Right cardiac atrium (tissue), 5 donors: ENCODE results near the gene CACNG7. TPM values are rescaled to one million over a fixed set of nuclear protein-coding genes. Genes with fewer than 3 reads are reported as not detected.

Experiments used
- ATAC-seq, 2 donors: fragments of 200-7000 bp; cut with Tn5 transposase; one replicate each; pipeline versions ENCODE4 v1.8.0 to v1.9.1; 2020; ENCODE audit warnings: moderate library complexity in 2 of 2, mild to moderate bottlenecking in 1 of 2
- DNase-seq, 3 donors: peaks; one replicate each; pipeline ENCODE4 v3.0.0-alpha.2; 2020
- H3K27ac ChIP-seq: one replicate; pipeline ENCODE4 v1.5.1; 2013; ENCODE audit warnings: mild to moderate bottlenecking, low read length, control low read depth, moderate library complexity
- H3K27me3 ChIP-seq: one replicate; pipeline ENCODE4 v1.6.1; 2013; ENCODE audit not compliant: control insufficient read depth, insufficient read depth
- H3K4me1 ChIP-seq: one replicate; pipeline ENCODE4 v1.6.1; 2013; ENCODE audit warnings: low read length; ENCODE audit not compliant: control insufficient read depth, insufficient read depth
- H3K4me3 ChIP-seq: one replicate; pipeline ENCODE4 v1.5.1; 2013; ENCODE audit warnings: low read length, control low read depth
- H3K9me3 ChIP-seq: one replicate; pipeline ENCODE4 v1.6.1; 2013; ENCODE audit warnings: low read length; ENCODE audit not compliant: control insufficient read depth
- WGBS: extraction: QIAGEN DNeasy Blood & Tissue Kit; methylation state at CpG from one replicate; pipeline ENCODE4 v1.1.7; 2013; 5-methylcytosine and 5-hydroxymethylcytosine counted together
- intact Hi-C, 4 donors: fragments of 100-400 bp; cut with DNase I; formaldehyde crosslinking; loops; one replicate each; pipeline versions ENCODE4 v1.11.0 to v1.14.0; 2022 to 2023
- polyA plus RNA-seq: library from polyadenylated mRNA; stranded (reverse); fragments of 200-250 nt; gene quantifications from one replicate; pipeline ENCODE4 v1.2.3, GENCODE V29; 2013
- total RNA-seq, 4 donors: library from RNA; stranded (reverse); fragmentation: NEBNext Ultra II Directional; extraction: Animal tissue kit (Norgen Biotek cat#: 25700); gene quantifications; one replicate each; pipeline ENCODE4 v1.2.1, GENCODE V29; 2021
- donor health status: healthy with polysubstance abuse.
- donor health status: DM: no; HTN: yes; CAD: no.
- donor health status: DM: no; HTN: no; CAD: no.
- donor health status: DM: no; HTN: yes; CAD: no; lungs with severe emphysema.
- donor health status: DM: yes; HTN: yes; CAD: no.

The CACNG7 gene
- total and polyA plus RNA-seq, 5 donors, result 0.05 TPM; not detected in 4

DNA sequence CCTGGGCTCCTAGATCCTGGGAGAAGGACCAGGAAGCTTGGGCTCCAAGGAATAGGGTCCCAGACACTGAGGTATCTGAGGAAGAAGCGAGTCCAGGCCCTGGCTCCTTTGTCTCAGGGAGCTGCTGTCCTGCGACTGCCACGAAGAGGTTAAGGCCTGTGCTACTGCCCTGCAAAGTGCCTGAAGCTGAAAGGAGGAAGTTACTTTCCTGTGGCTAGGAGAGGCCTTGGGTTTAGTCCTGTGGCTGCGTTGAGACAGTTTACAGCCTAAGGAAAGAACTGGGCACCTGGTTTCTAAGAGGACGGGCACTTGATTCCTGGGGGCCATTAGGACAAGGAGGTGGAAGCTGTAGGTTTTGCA, 38.6 kb upstream of the CACNG7 start:
- Histone ChIP-seq H3K9me3 (no peaks in the 10 kb centered on the region), H3K27ac (peak overlapping the region; percentile 49), H3K27me3 (no peaks in the 10 kb centered on the region), H3K4me1 (peaks cover 7% of the 10 kb centered on the region), H3K4me3 (no peak overlapping the region)
- ATAC-seq (no peak), DNase-seq (peak in 1 of 3 donors; percentile 60)
- intact Hi-C loops, result no loop called here
- 32% methylated on average over 5 of the region's 5 CpGs for WGBS

DNA sequence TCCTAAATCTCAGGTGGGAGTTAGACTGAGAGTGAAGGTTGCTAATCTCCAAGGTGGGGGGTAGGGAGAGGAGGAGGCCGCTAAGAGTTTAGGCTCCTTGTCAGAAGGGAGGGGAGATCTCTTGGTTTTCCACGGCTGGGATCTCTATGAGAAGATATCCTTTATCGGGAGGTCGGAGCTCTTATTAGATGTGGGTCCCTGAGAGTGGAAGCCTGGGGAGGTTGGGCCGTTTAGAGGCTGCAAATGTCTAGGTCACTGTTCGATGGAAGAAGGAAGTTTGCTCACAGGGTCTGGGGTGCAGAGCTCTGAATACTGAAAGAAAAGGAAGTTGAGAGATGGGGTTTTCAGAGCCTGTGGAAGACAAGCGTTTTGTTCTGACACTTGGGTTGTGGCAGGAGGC, 37.6 kb upstream of the CACNG7 start:
- DNase-seq, result peak in 1 of 3 donors; percentile 27
- intact Hi-C loops, result no loop called here
- Histone ChIP-seq H3K4me3 (no peak overlapping the region), H3K27ac (no peak overlapping the region), H3K27me3 (no peaks in the 10 kb centered on the region), H3K9me3 (no peaks in the 10 kb centered on the region), H3K4me1 (peaks cover 3% of the 10 kb centered on the region)
- no peak for ATAC-seq
- 42% methylated on average over 7 of the region's 7 CpGs for WGBS

DNA sequence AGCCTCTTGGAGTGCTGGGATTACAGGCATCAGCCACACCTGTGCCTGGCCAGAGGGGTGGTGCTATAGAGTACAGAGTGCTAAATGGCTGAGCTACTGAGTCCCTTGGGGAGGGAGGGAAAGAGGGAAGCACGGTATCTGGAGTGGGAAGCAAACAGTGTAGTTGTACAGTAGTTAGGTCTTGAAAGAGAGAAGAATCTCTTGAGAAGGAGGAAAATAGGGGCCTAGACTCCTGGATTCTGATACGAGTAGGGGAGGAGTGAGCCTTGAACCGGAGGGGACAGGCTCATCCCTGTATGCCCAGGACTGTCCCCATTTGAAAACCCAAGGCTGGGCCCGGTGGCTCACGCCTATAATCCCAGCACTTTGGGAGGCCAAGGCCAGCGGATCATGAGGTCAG, 36.3 kb upstream of the CACNG7 start:
- WGBS, result 77% methylated on average over 6 of the region's 6 CpGs
- Histone ChIP-seq H3K4me3 (no peak overlapping the region), H3K27ac (no peak overlapping the region), H3K4me1 (no peaks in the 10 kb centered on the region), H3K9me3 (no peaks in the 10 kb centered on the region), H3K27me3 (no peaks in the 10 kb centered on the region)
- ATAC-seq (no peak), DNase-seq (no peak)
- intact Hi-C loops, result no loop called here

DNA sequence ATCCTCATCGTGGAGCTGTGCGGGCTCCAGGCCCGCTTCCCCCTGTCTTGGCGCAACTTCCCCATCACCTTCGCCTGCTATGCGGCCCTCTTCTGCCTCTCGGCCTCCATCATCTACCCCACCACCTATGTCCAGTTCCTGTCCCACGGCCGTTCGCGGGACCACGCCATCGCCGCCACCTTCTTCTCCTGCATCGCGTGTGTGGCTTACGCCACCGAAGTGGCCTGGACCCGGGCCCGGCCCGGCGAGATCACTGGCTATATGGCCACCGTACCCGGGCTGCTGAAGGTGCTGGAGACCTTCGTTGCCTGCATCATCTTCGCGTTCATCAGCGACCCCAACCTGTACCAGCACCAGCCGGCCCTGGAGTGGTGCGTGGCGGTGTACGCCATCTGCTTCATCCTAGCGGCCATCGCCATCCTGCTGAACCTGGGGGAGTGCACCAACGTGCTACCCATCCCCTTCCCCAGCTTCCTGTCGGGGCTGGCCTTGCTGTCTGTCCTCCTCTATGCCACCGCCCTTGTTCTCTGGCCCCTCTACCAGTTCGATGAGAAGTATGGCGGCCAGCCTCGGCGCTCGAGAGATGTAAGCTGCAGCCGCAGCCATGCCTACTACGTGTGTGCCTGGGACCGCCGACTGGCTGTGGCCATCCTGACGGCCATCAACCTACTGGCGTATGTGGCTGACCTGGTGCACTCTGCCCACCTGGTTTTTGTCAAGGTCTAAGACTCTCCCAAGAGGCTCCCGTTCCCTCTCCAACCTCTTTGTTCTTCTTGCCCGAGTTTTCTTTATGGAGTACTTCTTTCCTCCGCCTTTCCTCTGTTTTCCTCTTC, 35.1 kb upstream of the CACNG7 start:
- DNase-seq, result peak in 1 of 3 donors; percentile 62
- Histone ChIP-seq H3K4me3 (no peak overlapping the region), H3K27ac (no peak overlapping the region), H3K4me1 (no peaks in the 10 kb centered on the region), H3K9me3 (no peaks in the 10 kb centered on the region), H3K27me3 (no peaks in the 10 kb centered on the region)
- ATAC-seq, result no peak
- intact Hi-C loops, result no loop called here
- WGBS, result 90% methylated on average over 51 of the region's 51 CpGs

- Histone ChIP-seq H3K27me3 (no peaks in the 10 kb centered on the region), H3K4me3 (no peak overlapping the region), H3K9me3 (no peaks in the 10 kb centered on the region), H3K27ac (no peak overlapping the region), H3K4me1 (no peaks in the 10 kb centered on the region)
- intact Hi-C loops, result no loop called here
- ATAC-seq (no peak), DNase-seq (no peak)
- 71% methylated on average over 6 of the region's 6 CpGs for WGBS
These were observed 34.5 kb upstream of the CACNG7 start for GRCh38 chr19:53874606-53874990.

DNA sequence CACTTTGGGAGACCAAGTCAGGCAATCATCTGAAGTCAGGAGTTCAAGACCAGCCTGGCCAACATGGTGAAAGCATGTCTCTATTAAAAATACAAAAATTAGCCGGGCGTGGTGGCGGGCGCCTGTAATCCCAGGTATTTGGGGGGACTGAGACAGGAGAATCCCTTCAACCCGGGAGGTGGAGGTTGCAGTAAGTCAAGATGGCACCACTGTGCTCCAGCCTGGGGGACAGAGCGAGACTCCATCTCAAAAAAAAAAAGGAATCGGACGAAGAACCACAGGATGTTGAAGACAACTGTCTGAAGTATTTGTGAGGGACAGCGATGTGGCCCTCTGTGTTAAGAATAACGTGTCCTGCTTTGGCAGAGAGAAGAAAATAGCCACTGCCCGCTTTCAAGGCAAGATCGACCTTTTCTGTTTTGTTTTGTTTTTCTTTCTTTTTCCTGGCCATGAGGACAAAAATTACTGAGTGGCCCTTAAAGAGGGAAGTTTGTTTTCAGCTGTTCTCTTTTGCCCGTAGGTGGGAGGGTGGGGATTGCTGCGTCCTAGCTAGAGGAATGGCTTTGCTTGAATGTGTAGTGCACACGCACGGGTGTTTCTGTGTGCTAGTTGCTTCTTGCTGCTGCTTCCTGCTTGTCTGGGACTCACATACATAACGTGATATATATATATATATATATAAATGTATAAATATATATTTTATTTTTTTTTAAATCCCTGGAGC, 33.3 kb upstream of the CACNG7 start:
- DNase-seq, result peak in 1 of 3 donors; percentile 18
- H3K27ac ChIP-seq, result no peak overlapping the region
- no peaks in the 10 kb centered on the region for H3K4me1 ChIP-seq
- no peaks in the 10 kb centered on the region for H3K9me3 ChIP-seq
- no peaks in the 10 kb centered on the region for H3K27me3 ChIP-seq
- intact Hi-C loops, result no loop called here
- H3K4me3 ChIP-seq, result no peak overlapping the region
- WGBS, result 78% methylated on average over 17 of the region's 17 CpGs
- no peak for ATAC-seq

DNA sequence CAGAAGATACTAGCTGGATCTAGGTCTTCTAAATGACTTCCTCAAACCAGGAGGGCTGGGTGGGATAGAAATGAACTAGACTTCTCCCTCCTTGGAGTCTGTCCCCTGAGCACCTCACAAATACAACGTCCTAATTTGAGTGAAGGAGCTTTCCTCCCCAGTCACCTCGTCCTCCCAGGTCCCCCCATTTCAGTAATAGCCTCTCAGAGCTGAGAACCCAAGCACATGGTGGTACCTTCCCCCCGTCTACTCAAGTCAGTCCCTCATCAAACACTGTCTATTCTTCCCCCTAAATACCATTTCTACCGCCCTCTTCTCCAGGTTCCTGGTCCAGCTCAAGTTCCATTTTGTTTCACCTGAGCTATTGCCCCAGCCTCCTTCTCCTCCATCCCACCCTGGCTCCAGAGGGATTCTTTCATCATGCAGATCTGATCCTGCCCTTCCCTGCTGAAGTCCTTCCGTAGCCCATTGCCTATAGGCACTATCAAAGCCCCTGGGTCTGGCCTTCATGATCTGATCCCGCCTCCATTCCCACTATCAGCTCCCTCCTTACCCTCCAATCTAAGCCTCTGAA, 32.3 kb upstream of the CACNG7 start:
- DNase-seq, result no peak
- 66% methylated on average over 6 of the region's 6 CpGs for WGBS
- Histone ChIP-seq H3K4me1 (peaks cover 2% of the 10 kb centered on the region), H3K4me3 (no peak overlapping the region), H3K27ac (no peak overlapping the region), H3K27me3 (no peaks in the 10 kb centered on the region), H3K9me3 (no peaks in the 10 kb centered on the region)
- intact Hi-C loops, result no loop called here
- no peak for ATAC-seq

DNA sequence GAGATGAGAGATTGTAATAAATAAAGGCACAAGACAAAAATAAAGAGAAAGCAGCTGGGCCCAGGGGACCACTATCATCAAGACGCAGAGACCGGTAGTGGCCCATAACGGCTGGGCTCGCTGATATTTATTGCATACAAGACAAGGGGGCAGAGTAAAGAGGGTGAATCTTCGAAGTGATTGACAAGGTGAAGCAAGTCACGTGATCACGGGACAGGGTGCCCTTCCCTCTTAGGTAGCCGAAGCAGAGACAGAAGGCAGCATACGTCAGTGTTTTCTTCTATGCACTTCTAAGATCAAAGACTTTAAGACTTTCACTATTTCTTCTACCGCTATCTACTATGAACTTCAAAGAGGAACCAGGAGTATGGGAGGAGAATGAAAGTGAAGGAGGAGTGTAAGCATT, 31.7 kb upstream of the CACNG7 start:
- peaks cover 4% of the 10 kb centered on the region for H3K4me1 ChIP-seq
- DNase-seq, result peak in 1 of 3 donors; percentile 7
- H3K27ac ChIP-seq, result no peak overlapping the region
- intact Hi-C loops, result no loop called here
- no peaks in the 10 kb centered on the region for H3K9me3 ChIP-seq
- no peak overlapping the region for H3K4me3 ChIP-seq
- no peak for ATAC-seq
- WGBS, result 58% methylated on average over 10 of the region's 10 CpGs
- no peaks in the 10 kb centered on the region for H3K27me3 ChIP-seq

- intact Hi-C loops, result no loop called here
- H3K4me1 ChIP-seq, result peaks cover 4% of the 10 kb centered on the region
These were observed 30.3 kb upstream of the CACNG7 start for GRCh38 chr19:53878776-53879139.

DNA sequence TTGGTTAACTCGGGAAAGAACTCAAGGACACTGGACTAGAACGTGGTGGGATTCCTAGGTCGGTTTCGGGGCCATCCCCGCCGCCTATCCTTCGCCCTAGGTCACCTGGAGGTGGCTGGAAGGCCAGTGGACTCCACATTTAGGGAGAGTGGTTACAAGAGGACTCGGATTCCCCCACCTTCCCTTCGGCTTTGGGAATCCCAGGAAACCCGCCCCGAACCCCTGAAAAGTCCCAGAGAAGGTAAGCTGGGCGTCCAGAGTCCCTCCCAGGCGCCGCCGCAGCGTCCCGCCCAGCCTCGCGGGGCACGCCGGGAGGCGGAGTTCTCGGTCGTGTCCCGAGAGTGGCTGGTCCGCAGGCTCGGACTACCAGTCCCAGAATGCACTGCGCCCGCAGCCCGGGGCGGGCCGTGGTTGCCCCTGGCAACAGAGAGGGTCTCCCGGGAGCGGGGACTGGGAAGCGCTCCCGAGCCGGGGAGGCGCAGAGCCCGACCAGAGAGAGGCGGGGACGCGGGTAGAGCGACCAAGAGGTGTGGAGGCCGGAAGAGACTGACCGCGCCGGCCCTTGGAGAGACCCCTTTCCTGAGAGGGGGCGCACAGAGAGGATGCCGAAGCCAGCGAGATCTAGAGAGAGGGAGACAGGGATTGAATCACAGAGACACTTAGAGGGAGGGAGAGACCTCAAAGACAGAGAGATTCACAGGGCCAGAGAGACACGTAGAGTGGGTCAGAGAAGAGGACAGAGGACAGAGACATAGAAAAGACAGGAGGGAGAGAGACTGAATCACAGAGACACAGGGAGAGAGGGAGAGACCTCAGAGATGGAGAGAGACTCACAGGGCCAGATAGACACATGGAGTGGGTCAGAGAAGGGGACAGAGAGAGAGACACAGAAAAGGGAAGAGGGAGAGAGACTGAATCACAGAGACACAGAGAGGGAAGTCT, 29.7 kb upstream of the CACNG7 start:
- DNase-seq, result peak; percentile 94 to 98 (median 98)
- no peaks in the 10 kb centered on the region for H3K9me3 ChIP-seq
- peak overlapping the region; percentile 75 for H3K4me3 ChIP-seq
- peak; percentile 97 to 99 for ATAC-seq
- intact Hi-C loops, result no loop called here
- no peak overlapping the region for H3K27ac ChIP-seq
- 1% methylated on average over 51 of the region's 51 CpGs for WGBS
- H3K27me3 ChIP-seq, result no peaks in the 10 kb centered on the region
- H3K4me1 ChIP-seq, result peaks cover 4% of the 10 kb centered on the region

More at GRCh38 chr19:53878776-53879139, 30.3 kb upstream of the CACNG7 start:
- Histone ChIP-seq H3K27me3 (no peaks in the 10 kb centered on the region), H3K27ac (no peak overlapping the region), H3K4me3 (peak overlapping the region; percentile 75), H3K9me3 (no peaks in the 10 kb centered on the region)
- 37% methylated on average over 12 of the region's 12 CpGs for WGBS
- ATAC-seq (peak; percentile 2 to 5), DNase-seq (no peak)
